Measurements from ENCODE around the gene MMP15. TPM values are rescaled to one million over a fixed set of nuclear protein-coding genes. Genes with fewer than 3 reads are reported as not detected.

Gene MMP15
- total and polyA plus RNA-seq, 2 of the 13 experiments (the other 11 are each of a cell fraction or from before 2014, with no cell fraction given), result 35.2 to 44.9 TPM

DNA sequence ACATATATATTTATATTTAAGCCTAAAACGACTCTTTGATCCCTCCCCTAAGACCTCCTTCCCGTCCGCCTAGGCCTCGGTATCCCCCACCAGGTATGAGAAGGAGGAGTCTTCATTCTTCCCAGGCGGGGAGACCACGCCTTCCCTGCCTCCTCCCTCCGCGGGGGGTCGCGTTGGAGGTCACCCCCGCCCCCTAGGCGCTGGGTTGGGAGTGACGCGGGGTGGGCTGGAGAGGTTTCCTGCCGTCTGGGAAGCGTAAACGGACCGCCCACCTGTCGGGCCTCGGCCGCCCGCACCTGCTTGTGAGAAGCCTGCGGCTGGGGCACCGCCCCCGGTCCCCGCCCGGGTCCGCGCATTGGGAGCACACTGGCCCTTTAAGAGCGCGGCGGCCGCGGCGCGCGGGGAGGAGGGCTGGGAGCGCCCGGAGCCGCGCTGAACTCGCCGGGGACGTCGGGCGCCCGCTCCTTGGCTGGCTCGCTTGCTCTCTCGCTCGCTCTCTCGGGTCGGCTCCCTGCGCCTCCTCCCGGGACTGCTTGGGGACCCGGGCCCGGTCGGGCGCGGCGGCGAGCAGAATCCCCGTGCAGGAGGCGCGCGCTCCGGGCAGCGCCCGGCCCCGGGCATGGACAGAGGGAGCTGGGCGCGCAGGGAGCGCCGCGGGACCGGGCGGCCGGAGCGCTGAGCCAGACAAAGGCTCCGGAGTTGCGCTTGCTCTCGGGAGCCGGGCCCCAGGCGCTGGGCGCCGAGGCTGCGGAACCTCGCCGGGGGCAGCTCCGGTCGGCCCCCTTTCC, at the start of gene MMP15 (continued):
- no peak for TF ChIP-seq POGK (CRISPR knock-in tag; conservative IDR thresholded peaks at IDR 0.05)
- peak; percentile 26; the same call in 1 of the 2 replicates for TF ChIP-seq ZNF557 (CRISPR knock-in tag; IDR thresholded peaks at IDR 0.05)
- TF ChIP-seq ZNF180 (CRISPR knock-in tag; IDR thresholded peaks at IDR 0.05; ENCODE audit: borderline replicate concordance, low read depth), result 0 out of 2 replicates have a peak, but pooled peaks have one; percentile 11
- TF ChIP-seq ZNF235 (CRISPR knock-in tag; IDR thresholded peaks at IDR 0.05; ENCODE audit: borderline replicate concordance), result peak; percentile 80
- TF ChIP-seq ZNF136 (CRISPR knock-in tag; IDR thresholded peaks at IDR 0.05; ENCODE audit: low read depth), result 0 out of 2 replicates have a peak, but pooled peaks have one; percentile 8
- peak; percentile 62; the same call in 1 of the 2 replicates for TF ChIP-seq ARID2 (CRISPR knock-in tag; IDR thresholded peaks at IDR 0.05; ENCODE audit: borderline replicate concordance)
- peak; percentile 74 for TF ChIP-seq ZNF275 (CRISPR knock-in tag; IDR thresholded peaks at IDR 0.05; ENCODE audit: borderline replicate concordance)
- TF ChIP-seq POLR2AphosphoS5 (IDR thresholded peaks at IDR 0.05; ENCODE audit: low read depth, low read length), result peak; percentile 44; the same call in 1 of the 2 replicates
- TF ChIP-seq ATF6 (CRISPR knock-in tag; conservative IDR thresholded peaks at IDR 0.05), result no peak
- peak; percentile 37 for TF ChIP-seq TEAD3 (CRISPR knock-in tag; optimal IDR thresholded peaks at IDR 0.05; ENCODE audit: borderline replicate concordance)
- no peak for TF ChIP-seq ZNF44 (CRISPR knock-in tag; IDR thresholded peaks at IDR 0.05)
- TF ChIP-seq ZFP36 (IDR thresholded peaks at IDR 0.05; ENCODE audit: borderline replicate concordance, low read depth, low read length, partially characterized antibody), result no peak
- no peak; the same call in 1 of the 2 replicates for TF ChIP-seq ZBTB38 (CRISPR knock-in tag; IDR thresholded peaks at IDR 0.05)
- TF ChIP-seq ZNF3 (CRISPR knock-in tag; IDR thresholded peaks at IDR 0.05), result no peak
- TF ChIP-seq SALL2 (CRISPR knock-in tag; IDR thresholded peaks at IDR 0.05), result peak; percentile 85
- TF ChIP-seq SIN3A (IDR thresholded peaks at IDR 0.05; ENCODE audit: borderline replicate concordance, low read depth, low read length), result peak; percentile 71; the same call in 1 of the 2 replicates
- peak; percentile 19 for TF ChIP-seq ZNF18 (CRISPR knock-in tag; IDR thresholded peaks at IDR 0.05; ENCODE audit: insufficient replicate concordance)
- TF ChIP-seq ZNF281 (CRISPR knock-in tag; IDR thresholded peaks at IDR 0.05; ENCODE audit: borderline replicate concordance), result peak; percentile 60
- TF ChIP-seq U2AF2 (IDR thresholded peaks at IDR 0.05; ENCODE audit: low read depth, low read length), result no peak

Measured in HepG2 (cell line).